GM21529 (cell line): ENCODE data around the gene BTC.
A peak's percentile ranks its signal among the peaks of the same experiment; 100 is the strongest.
"Not testable (repeated sequence)": the region's sequence is repeated elsewhere in the genome, so short reads cannot be mapped to it uniquely, and the experiment has no call there.

ENCODE experiments used
- ATAC-seq: cut with Tn5 transposase; IDR thresholded peaks from one replicate; pipeline ENCODE4 v1.9.1; 2021; ENCODE audit not compliant: unreplicated experiment

Gene BTC

GRCh38 chr4:74794382-74795010 lies at the start of gene BTC:
TSS of gene BTC (minus strand) at chr4:74794523. CDS start at chr4:74794325, 198 bp downstream.
- no peak for ATAC-seq

DNA sequence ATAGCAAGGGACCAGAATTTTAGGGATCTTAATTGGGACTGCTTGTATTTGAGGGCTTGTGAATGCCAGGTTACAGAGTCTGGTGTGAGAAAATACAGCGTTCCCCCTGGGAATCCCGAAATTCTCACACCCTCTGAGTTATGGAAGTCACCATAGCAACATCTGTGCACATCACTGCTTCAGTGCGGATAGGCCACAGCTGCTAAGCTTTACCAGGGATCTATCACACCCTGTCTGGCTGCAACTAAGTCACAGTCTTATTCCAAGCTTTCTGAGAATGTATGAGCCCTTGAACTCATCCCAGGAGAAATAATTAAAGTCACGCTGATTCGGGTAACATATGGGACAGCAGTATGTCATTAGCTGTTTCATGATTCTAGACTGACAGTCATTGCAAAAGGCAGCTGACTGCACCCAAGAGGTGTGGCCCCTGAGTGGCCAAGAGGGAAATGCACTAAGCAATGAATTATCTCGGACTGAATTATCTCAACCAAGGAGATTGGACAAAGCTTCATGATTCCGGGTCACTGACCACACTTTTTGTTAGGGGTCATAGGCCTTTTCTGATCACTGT lies 46.7 kb upstream of the BTC start:
- ATAC-seq, result no peak

- no peak for ATAC-seq
These were observed 44.5 kb upstream of the BTC start for GRCh38 chr4:74838746-74839370.

GRCh38 chr4:74830928-74831327 lies 36.6 kb upstream of the BTC start:
- no peak for ATAC-seq

DNA sequence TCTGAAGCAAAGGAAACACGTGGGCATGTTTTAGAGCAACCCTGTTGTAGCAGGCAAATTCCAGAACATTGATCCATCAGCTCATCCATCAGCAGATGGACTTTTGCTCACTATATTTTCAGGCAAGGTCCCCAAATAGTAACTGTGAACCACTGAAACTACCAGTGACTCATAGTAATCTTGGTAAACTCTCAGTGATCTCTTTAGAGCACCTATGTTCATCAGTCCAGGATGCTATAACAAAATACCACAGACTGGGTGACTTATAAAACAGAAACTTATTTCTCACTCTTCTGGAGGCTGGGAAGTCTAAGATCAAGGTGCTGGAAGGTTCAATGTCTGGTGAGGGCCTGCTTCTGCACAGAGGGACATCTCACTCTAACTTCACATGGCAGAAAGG lies 28.9 kb upstream of the BTC start:
- peak; percentile 63 for ATAC-seq

GRCh38 chr4:74822603-74823002 lies 28.3 kb upstream of the BTC start:
- ATAC-seq, result no peak

GRCh38 chr4:74821541-74821940 lies 27.2 kb upstream of the BTC start:
- no peak for ATAC-seq

DNA sequence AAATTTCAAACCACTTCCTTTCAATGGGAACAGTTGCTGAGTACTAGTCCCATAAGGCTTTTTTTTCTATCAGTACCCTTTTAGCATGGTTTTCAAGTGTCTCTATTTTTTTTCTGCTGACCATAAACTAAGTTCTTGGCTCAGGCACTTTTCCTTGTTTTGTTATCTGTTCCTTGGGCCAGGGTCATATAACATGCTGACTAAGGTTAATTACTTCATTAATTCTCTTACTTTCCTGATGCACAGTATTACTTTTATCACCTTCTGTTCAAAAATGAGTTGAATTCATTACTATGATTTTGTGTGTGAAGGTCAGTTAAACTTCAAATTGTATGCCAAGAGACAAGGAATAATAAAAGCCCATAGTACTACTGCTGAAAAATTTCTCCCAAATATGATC lies 19.7 kb upstream of the BTC start:
- ATAC-seq, result no peak

- not testable (repeated sequence) for ATAC-seq
These were observed 17.7 kb upstream of the BTC start for GRCh38 chr4:74812056-74812455.

DNA sequence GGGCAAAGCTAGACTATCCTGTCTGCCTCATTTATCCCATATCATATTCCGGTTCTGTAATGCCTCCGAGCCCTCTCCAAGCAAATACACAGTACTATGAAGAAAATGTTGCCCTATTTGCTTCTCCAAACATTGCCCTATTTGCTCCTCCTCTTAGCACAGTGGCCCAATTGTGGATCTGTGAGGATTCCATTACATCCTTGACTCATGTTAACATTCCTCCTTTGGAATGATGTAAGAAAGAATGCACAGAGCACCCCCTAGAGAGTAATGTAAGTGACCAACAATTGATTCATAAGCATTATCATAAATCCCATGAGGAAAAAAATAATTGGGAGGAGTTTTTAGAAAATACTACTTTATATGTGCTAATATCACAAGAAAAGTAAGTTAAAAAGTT lies 11.3 kb upstream of the BTC start:
- no peak for ATAC-seq

GRCh38 chr4:74800310-74800709 lies 6.0 kb upstream of the BTC start:
- ATAC-seq, result no peak

DNA sequence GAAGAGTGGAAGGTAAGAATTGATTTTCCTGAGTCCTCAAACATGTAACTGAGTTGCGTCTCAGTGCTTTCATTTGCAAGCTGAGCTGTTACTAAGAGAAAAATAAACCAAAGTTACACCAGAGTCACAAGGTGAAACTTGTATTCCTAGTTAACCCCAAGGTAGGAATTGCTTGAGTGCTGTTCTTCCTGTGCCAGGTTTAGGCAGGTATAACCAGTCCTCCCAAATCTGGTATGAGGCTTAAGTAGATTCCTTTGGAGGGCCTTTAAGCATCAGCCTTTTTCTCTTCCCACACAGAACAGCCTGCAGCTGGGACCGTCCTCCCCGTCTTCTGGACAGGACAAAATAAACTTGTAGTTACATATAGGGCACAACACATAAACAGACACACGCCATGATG lies 2.3 kb upstream of the BTC start:
- no peak for ATAC-seq

DNA sequence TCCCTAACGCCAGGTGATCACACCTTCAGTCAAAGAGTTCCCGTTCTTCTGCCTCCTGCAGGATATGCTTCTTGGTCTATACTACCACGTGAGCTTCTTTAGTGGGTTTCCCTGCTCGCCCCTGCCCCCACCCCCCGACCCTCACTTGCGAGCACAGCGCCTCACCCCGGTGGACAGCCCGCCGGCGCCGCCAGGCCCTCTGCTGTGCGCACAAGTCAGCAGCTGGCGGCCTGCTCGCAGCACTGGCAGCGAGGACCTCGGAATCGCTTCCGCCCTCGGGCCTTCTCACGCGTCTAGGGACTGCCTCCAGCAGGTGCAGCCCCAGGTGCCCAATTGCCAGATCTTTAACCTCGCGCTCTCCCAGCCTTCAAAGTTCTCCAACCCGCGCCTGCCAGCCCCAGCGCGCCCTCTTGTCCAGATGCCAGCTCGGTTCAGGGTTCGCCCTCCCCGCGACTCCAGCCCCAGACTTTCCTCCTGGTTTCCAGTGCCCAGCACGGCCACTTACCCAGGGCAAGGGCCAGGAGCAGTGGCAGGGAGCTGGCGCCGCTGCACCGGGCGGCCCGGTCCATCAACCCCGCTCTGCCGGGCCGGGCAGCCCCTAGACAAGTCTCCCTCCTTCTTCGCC lies 454 bp downstream of the BTC start:
- ATAC-seq, result no peak

GRCh38 chr4:74790652-74791051 lies 3.7 kb downstream of the BTC start:
- no peak for ATAC-seq

GRCh38 chr4:74789518-74789917 lies 4.8 kb downstream of the BTC start:
- ATAC-seq, result no peak

- no peak for ATAC-seq
These were observed 16.8 kb downstream of the BTC start for GRCh38 chr4:74777531-74777930.

DNA sequence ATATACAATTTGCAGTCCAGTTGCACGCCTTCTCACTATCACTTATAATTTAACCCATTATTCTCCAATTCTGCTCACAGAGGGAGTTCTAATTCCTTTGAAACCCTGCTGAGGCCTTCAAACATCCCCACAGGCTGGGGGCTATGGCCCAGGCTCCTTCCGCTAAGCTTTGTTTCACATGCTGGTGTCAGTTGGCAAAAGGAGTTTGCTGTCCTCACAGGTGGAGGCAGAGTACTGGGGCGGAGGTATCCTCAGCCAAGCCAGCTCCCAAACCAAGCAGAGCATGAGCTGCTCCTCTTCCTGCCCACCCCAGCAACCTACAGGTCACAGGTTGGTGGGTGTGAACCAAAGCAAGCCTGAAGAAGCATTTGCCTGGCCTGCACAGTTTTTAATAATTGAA lies 21.5 kb downstream of the BTC start:
- no peak for ATAC-seq

- no peak for ATAC-seq
These were observed 22.2 kb downstream of the BTC start for GRCh38 chr4:74772106-74772505.

DNA sequence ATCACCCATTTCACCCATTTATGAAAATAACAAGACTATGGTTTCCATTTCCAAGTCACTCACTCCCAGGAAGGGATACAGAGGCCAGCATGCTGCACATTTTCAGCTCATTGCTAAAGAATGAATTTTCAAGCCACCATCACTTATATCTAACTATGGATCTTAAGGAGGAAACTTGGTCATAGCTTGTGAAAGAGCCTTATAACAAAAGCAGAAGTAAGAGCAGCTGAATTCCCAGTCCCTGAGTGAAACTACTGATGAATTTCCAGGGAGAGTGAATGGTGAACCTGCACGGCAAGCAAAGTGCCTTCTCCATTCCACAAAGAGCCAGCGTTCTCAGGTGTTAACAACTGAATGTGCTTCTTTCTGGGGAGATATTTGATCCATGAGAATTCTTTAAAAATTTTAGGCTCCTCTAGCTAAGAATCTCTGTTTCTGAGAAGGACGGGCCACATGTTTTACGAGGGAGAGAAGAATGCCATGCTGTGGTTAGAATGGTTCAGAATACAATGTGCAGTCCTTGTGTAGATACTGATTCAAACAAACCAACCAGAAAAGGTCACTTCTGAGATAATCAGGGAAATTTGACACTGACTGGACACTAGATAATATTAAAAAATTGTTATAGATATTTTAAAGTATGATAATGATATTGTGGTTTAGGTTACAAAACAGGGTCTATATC lies 24.0 kb downstream of the BTC start:
- ATAC-seq, result no peak

GRCh38 chr4:74768857-74769525 lies 25.3 kb downstream of the BTC start:
- ATAC-seq, result peak; percentile 63

GRCh38 chr4:74764119-74764518 lies 30.2 kb downstream of the BTC start:
- no peak for ATAC-seq
